Upper lobe of right lung (tissue), 1 donor: ENCODE data around the gene BMPER. TPM values are rescaled to one million over a fixed set of nuclear protein-coding genes. Genes with fewer than 3 reads are reported as not detected.

Experiments used
- ATAC-seq: fragments of 200-7000 bp; cut with Tn5 transposase; one replicate; pipeline ENCODE4 v1.9.1; 2020; ENCODE audit warnings: mild to moderate bottlenecking, moderate library complexity
- DNase-seq: peaks from one replicate; pipeline ENCODE4 v3.0.0-alpha.2; 2020
- H3K27ac ChIP-seq: fragments of 200-600 bp; one replicate; pipeline ENCODE4 v1.8.0; 2022
- H3K27me3 ChIP-seq: fragments of 200-600 bp; one replicate; pipeline ENCODE4 v1.8.0; 2022; ENCODE audit warnings: mild to moderate bottlenecking
- H3K36me3 ChIP-seq: fragments of 200-600 bp; one replicate; pipeline ENCODE4 v1.8.0; 2022
- H3K4me1 ChIP-seq: fragments of 200-600 bp; one replicate; pipeline ENCODE4 v1.8.0; 2022
- H3K4me3 ChIP-seq: fragments of 200-600 bp; one replicate; pipeline ENCODE4 v1.8.0; 2022; ENCODE audit warnings: mild to moderate bottlenecking
- H3K9me3 ChIP-seq: fragments of 200-600 bp; one replicate; pipeline ENCODE4 v1.8.0; 2022
- CTCF ChIP-seq: fragments of 200-600 bp; IDR thresholded peaks from one replicate; pipeline ENCODE4 v1.8.0; 2022; ENCODE audit warnings: antibody characterized with exemption
- intact Hi-C: fragments of 100-400 bp; cut with DNase I; formaldehyde crosslinking; loops from one replicate; pipeline ENCODE4 v1.11.0; 2022
- long read RNA-seq: library from polyadenylated mRNA; unstranded; transcript quantifications from one replicate; pipeline ENCODE4 v2.0.0, GENCODE V29; 2021
- total RNA-seq: library from RNA; stranded (reverse); fragmentation: NEBNext Ultra II Directional; extraction: Animal tissue kit (Norgen Biotek cat#: 25700); gene quantifications from one replicate; pipeline ENCODE4 v1.2.1, GENCODE V29; 2021
- donor health status: DM: no; HTN: yes; CAD: no; lungs with severe emphysema.

Gene BMPER
- 10.0 TPM for total RNA-seq
- long read RNA-seq, transcript BMPER-221 (15 exons, 3,360 nt), result major isoform, 14 of 20 reads
- long read RNA-seq, partial matches to known transcripts, result 4 of 20 reads
- long read RNA-seq, other reads (novel, unspliced or antisense), result 1 of 20 reads

- no peak for TF ChIP-seq CTCF
- ATAC-seq (peak; percentile 58), DNase-seq (peak; percentile 67)
- no peaks in the 10 kb centered on the region for H3K9me3 ChIP-seq
- H3K27me3 ChIP-seq, result peaks cover 59% of the 10 kb centered on the region
- no peaks in the 10 kb centered on the region for H3K36me3 ChIP-seq
- peak within 1 kb of the TSS; percentile 60 for H3K4me3 ChIP-seq
- intact Hi-C loops, result no loop called here
- H3K27ac ChIP-seq, result peak within 1 kb of the TSS; percentile 79
- H3K4me1 ChIP-seq, result peaks cover 4% of the 10 kb centered on the region
Observed at GRCh38 chr7:33905389-33906032, at the start of gene BMPER. Gene BMPER (plus strand): TSS chr7:33905539. CDS start chr7:33905614, 75 bp downstream.

GRCh38 chr7:33861947-33862346, 43.4 kb upstream of the BMPER start:
- no peaks in the 10 kb centered on the region for H3K4me1 ChIP-seq
- no peak overlapping the region for H3K4me3 ChIP-seq
- intact Hi-C loops, result no loop called here
- H3K9me3 ChIP-seq, result no peaks in the 10 kb centered on the region
- no peaks in the 10 kb centered on the region for H3K36me3 ChIP-seq
- no peak for ATAC-seq
- TF ChIP-seq CTCF, result no peak
- DNase-seq, result no peak
- H3K27me3 ChIP-seq, result no peaks in the 10 kb centered on the region
- no peak overlapping the region for H3K27ac ChIP-seq

GRCh38 chr7:33862946-33863814, 42.2 kb upstream of the BMPER start:
- ATAC-seq (peak; percentile 27), DNase-seq (no peak)
- TF ChIP-seq CTCF, result no peak
- Histone ChIP-seq H3K36me3 (no peaks in the 10 kb centered on the region), H3K9me3 (no peaks in the 10 kb centered on the region), H3K27me3 (no peaks in the 10 kb centered on the region), H3K4me1 (no peaks in the 10 kb centered on the region), H3K4me3 (no peak overlapping the region), H3K27ac (no peak overlapping the region)
- intact Hi-C loops, result no loop called here

- no peaks in the 10 kb centered on the region for H3K27me3 ChIP-seq
- H3K4me1 ChIP-seq, result no peaks in the 10 kb centered on the region
- H3K4me3 ChIP-seq, result no peak overlapping the region
- no peaks in the 10 kb centered on the region for H3K9me3 ChIP-seq
- no peak for DNase-seq
- no peaks in the 10 kb centered on the region for H3K36me3 ChIP-seq
- no peak overlapping the region for H3K27ac ChIP-seq
- intact Hi-C loops, result no loop called here
- no peak for ATAC-seq
- no peak for TF ChIP-seq CTCF
Observed at GRCh38 chr7:33868166-33868565, 37.2 kb upstream of the BMPER start.

- no peak overlapping the region for H3K4me3 ChIP-seq
- ATAC-seq (no peak), DNase-seq (no peak)
- no peaks in the 10 kb centered on the region for H3K27me3 ChIP-seq
- H3K4me1 ChIP-seq, result no peaks in the 10 kb centered on the region
- H3K27ac ChIP-seq, result no peak overlapping the region
- TF ChIP-seq CTCF, result no peak
- no peaks in the 10 kb centered on the region for H3K9me3 ChIP-seq
- H3K36me3 ChIP-seq, result no peaks in the 10 kb centered on the region
- intact Hi-C loops, result no loop called here
Observed at GRCh38 chr7:33869176-33869575, 36.2 kb upstream of the BMPER start.
